ENCODE results near the gene LRP2.
"Not testable (repeated sequence)": the region's sequence is repeated elsewhere in the genome, so short reads cannot be mapped to it uniquely, and the experiment has no call there.

Gene LRP2

GRCh38 chr2:169139145-169139544 is 223.2 kb downstream of the LRP2 start:
- no peak for DNase-seq
- no peak overlapping the region for H3K4me3 ChIP-seq (ENCODE audit: low read depth, low read length)
- in situ Hi-C loops (cut with HindIII; ENCODE audit: low pct_ligation_motif_present, low sequenced_read_pairs), result loop anchor here (25.0 kb wide), 1 partner anchor 177 kb away; no protein-coding TSS in a partner anchor
- TF ChIP-seq CTCF (IDR thresholded peaks at IDR 0.05; ENCODE audit: low read depth, low read length, missing control alignments), result no peak
- H3K36me3 ChIP-seq (replicated peaks), result no peaks in the 10 kb centered on the region
- H3K27ac ChIP-seq, result no peak overlapping the region
- no peaks in the 10 kb centered on the region for H3K27me3 ChIP-seq (replicated peaks)

- no peak for DNase-seq
- in situ Hi-C loops (cut with HindIII; ENCODE audit: low pct_ligation_motif_present, low sequenced_read_pairs), result loop anchor here (25.0 kb wide), 1 partner anchor 176 kb away; no protein-coding TSS in a partner anchor
These were observed 224.4 kb downstream of the LRP2 start for GRCh38 chr2:169137924-169138323.

GRCh38 chr2:169136885-169137534 is 225.3 kb downstream of the LRP2 start:
- in situ Hi-C loops (cut with HindIII; ENCODE audit: low pct_ligation_motif_present, low sequenced_read_pairs), result loop anchor here (25.0 kb wide), 1 partner anchor 175 kb away; no protein-coding TSS in a partner anchor
- no peak for TF ChIP-seq CTCF (IDR thresholded peaks at IDR 0.05; ENCODE audit: low read depth, low read length, missing control alignments)
- no peak overlapping the region for H3K4me3 ChIP-seq (ENCODE audit: low read depth, low read length)
- H3K27ac ChIP-seq, result no peak overlapping the region
- H3K27me3 ChIP-seq (replicated peaks), result no peaks in the 10 kb centered on the region
- no peaks in the 10 kb centered on the region for H3K36me3 ChIP-seq (replicated peaks)
- no peak for DNase-seq

More at GRCh38 chr2:169137924-169138323, 224.4 kb downstream of the LRP2 start:
- no peak overlapping the region for H3K27ac ChIP-seq
- H3K27me3 ChIP-seq (replicated peaks), result no peaks in the 10 kb centered on the region
- TF ChIP-seq CTCF (IDR thresholded peaks at IDR 0.05; ENCODE audit: low read depth, low read length, missing control alignments), result no peak
- no peaks in the 10 kb centered on the region for H3K36me3 ChIP-seq (replicated peaks)
- H3K4me3 ChIP-seq (ENCODE audit: low read depth, low read length), result no peak overlapping the region

- in situ Hi-C loops (cut with HindIII; ENCODE audit: low pct_ligation_motif_present, low sequenced_read_pairs), result loop anchor here (25.0 kb wide), 1 partner anchor 174 kb away; no protein-coding TSS in a partner anchor
- H3K27me3 ChIP-seq (replicated peaks); H3K4me3 ChIP-seq (ENCODE audit: low read depth, low read length); H3K27ac ChIP-seq; H3K36me3 ChIP-seq (replicated peaks); DNase-seq: not testable (repeated sequence)
These were observed 225.9 kb downstream of the LRP2 start for GRCh38 chr2:169136428-169136827.

- not testable (repeated sequence) for H3K36me3 ChIP-seq (replicated peaks); DNase-seq; H3K4me3 ChIP-seq (ENCODE audit: low read depth, low read length); H3K27ac ChIP-seq; H3K27me3 ChIP-seq (replicated peaks)
- in situ Hi-C loops (cut with HindIII; ENCODE audit: low pct_ligation_motif_present, low sequenced_read_pairs), result loop anchor here (25.0 kb wide), 1 partner anchor 172 kb away; no protein-coding TSS in a partner anchor
These were observed 228.1 kb downstream of the LRP2 start for GRCh38 chr2:169134272-169134671.

- DNase-seq, result peak; percentile 47
- no peaks in the 10 kb centered on the region for H3K36me3 ChIP-seq (replicated peaks)
- in situ Hi-C loops (cut with HindIII; ENCODE audit: low pct_ligation_motif_present, low sequenced_read_pairs), result loop anchor here (25.0 kb wide), 1 partner anchor 170 kb away; no protein-coding TSS in a partner anchor
- H3K27me3 ChIP-seq (replicated peaks), result no peaks in the 10 kb centered on the region
- no peak overlapping the region for H3K4me3 ChIP-seq (ENCODE audit: low read depth, low read length)
- TF ChIP-seq CTCF (IDR thresholded peaks at IDR 0.05; ENCODE audit: low read depth, low read length, missing control alignments), result peak; percentile 60
- H3K27ac ChIP-seq, result no peak overlapping the region
These were observed 230.5 kb downstream of the LRP2 start for GRCh38 chr2:169131587-169132512.
